ENCODE measurements around the gene PREPL.

DNA sequence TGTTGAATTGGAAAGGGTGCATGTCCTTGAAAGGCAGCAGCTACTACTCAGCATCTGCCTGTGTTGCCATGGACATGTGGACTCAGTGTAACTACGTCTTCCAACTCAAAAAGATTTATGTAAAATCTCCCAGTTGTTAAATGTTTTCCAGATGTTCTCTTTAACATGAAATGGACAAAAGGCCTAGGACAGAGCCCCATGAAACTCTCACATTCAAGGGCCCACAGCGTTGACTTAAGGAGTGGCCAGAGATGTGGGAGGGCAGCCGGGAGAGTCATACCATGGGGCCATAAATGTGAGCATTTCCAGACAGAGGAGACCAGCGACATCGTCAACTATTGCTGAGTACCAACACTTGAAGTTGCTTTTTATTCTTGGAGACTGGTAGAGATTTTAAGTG, 76.1 kb downstream of the PREPL start:
- TF ChIP-seq CTCF (IDR thresholded peaks at IDR 0.05; ENCODE audit: low read length) (no peak), EZH2phosphoT487 (IDR thresholded peaks at IDR 0.05; ENCODE audit: low read length) (no peak)
